ENCODE data around the gene CCDC50.

Gene CCDC50

DNA sequence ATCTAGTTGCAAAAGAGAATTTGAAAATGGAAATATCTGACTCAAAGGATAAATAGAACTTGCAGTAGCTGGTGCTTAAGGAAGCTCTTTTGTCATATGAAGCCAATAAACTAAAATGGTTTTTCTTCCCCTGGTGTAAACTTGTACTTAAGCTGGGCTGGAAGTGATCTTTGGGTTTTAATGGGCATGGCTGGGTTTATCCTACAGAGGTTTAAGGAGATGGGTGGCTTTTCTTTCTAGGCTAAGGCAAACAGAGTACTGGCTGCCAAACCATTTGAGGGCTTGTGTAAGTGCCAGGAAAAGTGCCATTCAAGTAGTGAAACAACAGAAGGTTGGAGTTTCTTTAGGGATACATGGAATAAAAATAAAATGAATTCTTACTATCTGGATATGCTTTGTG is 13.2 kb downstream of the CCDC50 start:
- DNase-seq (ENCODE audit: low read depth): no peak
- TF ChIP-seq, protein P1, sequence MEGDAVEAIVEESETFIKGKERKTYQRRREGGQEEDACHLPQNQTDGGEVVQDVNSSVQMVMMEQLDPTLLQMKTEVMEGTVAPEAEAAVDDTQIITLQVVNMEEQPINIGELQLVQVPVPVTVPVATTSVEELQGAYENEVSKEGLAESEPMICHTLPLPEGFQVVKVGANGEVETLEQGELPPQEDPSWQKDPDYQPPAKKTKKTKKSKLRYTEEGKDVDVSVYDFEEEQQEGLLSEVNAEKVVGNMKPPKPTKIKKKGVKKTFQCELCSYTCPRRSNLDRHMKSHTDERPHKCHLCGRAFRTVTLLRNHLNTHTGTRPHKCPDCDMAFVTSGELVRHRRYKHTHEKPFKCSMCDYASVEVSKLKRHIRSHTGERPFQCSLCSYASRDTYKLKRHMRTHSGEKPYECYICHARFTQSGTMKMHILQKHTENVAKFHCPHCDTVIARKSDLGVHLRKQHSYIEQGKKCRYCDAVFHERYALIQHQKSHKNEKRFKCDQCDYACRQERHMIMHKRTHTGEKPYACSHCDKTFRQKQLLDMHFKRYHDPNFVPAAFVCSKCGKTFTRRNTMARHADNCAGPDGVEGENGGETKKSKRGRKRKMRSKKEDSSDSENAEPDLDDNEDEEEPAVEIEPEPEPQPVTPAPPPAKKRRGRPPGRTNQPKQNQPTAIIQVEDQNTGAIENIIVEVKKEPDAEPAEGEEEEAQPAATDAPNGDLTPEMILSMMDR (IDR thresholded peaks at IDR 0.05; ENCODE audit: control insufficient read depth, insufficient read depth, low read depth, low read length, missing control alignments): no peak
- no peak overlapping the region for H3K4me3 ChIP-seq (ENCODE audit: control insufficient read depth, low read depth, low read length)

DNA sequence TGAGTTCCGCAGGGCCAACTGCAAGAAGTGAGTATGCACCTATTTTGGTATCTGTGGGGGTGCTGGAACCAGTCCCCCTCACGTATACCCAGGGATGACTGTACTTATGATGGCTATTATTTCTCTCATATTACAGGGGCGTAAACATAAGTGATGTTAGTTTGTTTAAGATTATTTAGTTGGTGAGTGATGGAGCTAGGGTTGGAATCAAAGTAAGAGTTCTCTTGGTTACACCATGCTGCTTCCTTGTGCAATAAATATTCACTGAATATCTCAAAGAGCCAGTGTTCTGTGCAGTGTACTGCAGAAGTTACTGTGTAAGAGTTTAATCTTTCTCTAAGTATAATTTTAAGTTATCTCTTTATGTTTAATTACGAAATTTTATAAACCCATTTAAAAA is 13.9 kb downstream of the CCDC50 start:
- TF ChIP-seq, protein P1 (IDR thresholded peaks at IDR 0.05; ENCODE audit: control insufficient read depth, insufficient read depth, low read depth, low read length, missing control alignments): no peak
- DNase-seq (ENCODE audit: low read depth): no peak
- no peak overlapping the region for H3K4me3 ChIP-seq (ENCODE audit: control insufficient read depth, low read depth, low read length)

DNA sequence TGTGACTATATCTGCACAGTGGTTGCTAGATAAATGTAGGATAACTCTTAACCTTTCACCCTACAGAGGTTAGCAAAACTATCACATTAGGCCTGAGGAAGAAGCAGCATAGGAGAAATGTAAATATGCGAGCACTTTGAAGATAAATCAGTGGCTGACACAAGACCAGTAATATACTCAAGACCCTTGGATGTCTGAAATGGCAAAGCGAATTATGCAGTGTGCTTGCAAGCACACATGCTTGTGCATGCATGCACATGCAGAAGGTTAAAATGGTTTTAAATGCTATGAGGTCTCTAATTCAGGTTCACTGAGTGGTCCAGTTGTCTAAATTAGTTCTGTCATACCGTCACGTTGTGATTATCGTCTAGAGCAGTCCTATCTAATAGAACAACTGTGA is 14.7 kb downstream of the CCDC50 start:
- TF ChIP-seq, protein P1 (IDR thresholded peaks at IDR 0.05; ENCODE audit: control insufficient read depth, insufficient read depth, low read depth, low read length, missing control alignments): no peak
- no peak for DNase-seq (ENCODE audit: low read depth)
- H3K4me3 ChIP-seq (ENCODE audit: control insufficient read depth, low read depth, low read length): no peak overlapping the region

DNA sequence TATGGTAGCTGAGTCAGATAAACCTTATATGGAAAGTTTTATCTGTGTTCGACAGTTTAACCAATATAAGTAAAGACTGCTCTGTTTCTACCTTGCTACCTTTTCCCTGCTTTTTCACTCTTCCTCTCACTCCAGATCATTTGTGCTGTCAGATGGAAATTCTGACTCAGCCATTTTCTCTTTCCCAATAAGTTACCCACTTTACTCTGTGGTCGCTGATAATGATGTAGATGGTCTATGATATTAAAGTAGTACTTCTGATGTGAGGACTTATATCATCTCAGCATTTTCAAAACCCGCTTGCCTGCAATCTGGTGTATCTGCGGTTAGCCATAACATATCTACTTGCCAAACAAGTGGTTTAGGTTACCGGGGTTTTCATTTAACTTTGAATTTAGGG is 16.1 kb downstream of the CCDC50 start:
- no peak for DNase-seq (ENCODE audit: low read depth)
- H3K4me3 ChIP-seq (ENCODE audit: control insufficient read depth, low read depth, low read length): no peak overlapping the region
- TF ChIP-seq, protein P1 (IDR thresholded peaks at IDR 0.05; ENCODE audit: control insufficient read depth, insufficient read depth, low read depth, low read length, missing control alignments): no peak

DNA sequence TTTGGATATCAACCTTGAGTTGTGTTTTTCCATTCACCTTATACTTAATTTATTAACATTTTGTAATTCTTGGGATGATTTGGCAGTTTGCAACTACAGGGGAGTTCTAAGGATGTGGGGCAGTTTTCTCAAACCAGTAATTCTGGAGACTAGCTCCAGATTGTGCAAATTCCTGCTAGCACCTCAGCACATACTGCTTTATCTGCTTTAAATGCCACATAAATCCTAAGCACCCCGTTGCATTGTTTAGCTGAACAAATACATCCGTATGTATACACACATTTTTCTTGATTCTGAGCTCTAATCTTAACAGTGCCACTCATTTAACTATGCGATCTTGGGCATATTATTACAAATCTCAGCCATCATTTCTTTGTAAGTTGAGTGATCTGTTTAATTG is 18.0 kb downstream of the CCDC50 start:
- no peak overlapping the region for H3K4me3 ChIP-seq (ENCODE audit: control insufficient read depth, low read depth, low read length)
- TF ChIP-seq, protein P1 (IDR thresholded peaks at IDR 0.05; ENCODE audit: control insufficient read depth, insufficient read depth, low read depth, low read length, missing control alignments): no peak
- DNase-seq (ENCODE audit: low read depth): no peak

DNA sequence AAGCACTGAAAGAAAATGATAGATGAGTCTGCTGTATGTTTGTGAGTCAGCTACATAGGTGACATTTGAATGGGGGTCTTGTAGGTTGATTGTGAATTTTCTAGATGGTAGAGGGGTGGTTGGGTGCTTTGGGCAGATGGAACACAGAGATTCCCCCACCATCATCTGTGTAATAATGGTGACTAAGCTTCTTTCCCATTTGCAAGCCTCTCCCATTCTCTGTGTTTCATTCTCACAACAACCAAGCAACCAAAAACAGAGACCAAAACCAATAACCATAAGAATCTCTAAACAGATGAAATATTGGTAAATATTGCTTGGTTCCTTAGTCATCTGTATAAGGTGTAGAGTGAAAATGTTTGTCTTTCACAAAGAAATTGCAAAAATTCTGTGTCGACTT is 18.9 kb downstream of the CCDC50 start:
- H3K4me3 ChIP-seq (ENCODE audit: control insufficient read depth, low read depth, low read length): no peak overlapping the region
- DNase-seq (ENCODE audit: low read depth): no peak
- TF ChIP-seq, protein P1 (IDR thresholded peaks at IDR 0.05; ENCODE audit: control insufficient read depth, insufficient read depth, low read depth, low read length, missing control alignments): no peak
